ENCODE data around the gene FBP2.

DNA sequence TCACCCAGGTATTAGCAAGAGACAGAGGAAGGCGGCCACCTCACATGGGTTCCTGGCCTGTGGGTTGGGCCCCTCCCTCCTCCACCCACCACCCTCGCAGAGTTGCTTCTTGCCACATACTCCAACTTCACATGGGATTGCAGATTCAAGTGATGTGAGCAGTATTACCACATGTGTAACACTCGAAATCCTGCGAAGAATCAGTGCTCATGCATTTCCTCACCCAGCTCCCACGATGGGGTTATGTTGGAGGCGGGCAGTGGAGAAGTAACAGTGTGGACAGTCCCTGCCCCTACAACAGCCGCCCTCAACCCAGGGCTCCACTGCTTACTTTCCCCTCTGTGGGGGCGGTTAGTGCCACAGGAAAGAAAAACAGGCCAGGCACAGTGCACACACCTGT lies 49.6 kb upstream of the FBP2 start:
- TF ChIP-seq, protein P1, sequence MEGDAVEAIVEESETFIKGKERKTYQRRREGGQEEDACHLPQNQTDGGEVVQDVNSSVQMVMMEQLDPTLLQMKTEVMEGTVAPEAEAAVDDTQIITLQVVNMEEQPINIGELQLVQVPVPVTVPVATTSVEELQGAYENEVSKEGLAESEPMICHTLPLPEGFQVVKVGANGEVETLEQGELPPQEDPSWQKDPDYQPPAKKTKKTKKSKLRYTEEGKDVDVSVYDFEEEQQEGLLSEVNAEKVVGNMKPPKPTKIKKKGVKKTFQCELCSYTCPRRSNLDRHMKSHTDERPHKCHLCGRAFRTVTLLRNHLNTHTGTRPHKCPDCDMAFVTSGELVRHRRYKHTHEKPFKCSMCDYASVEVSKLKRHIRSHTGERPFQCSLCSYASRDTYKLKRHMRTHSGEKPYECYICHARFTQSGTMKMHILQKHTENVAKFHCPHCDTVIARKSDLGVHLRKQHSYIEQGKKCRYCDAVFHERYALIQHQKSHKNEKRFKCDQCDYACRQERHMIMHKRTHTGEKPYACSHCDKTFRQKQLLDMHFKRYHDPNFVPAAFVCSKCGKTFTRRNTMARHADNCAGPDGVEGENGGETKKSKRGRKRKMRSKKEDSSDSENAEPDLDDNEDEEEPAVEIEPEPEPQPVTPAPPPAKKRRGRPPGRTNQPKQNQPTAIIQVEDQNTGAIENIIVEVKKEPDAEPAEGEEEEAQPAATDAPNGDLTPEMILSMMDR (optimal IDR thresholded peaks at IDR 0.05 in 1 of 3, IDR thresholded peaks at IDR 0.05 in 1 of 3, conservative IDR thresholded peaks at IDR 0.05 in 1 of 3; ENCODE audit: extremely low read depth in 1 of 3, insufficient read depth in 2 of 3, low read length in 3 of 3): no peak
- no peak for TF ChIP-seq EZH2 (IDR thresholded peaks at IDR 0.05; ENCODE audit: low read length)
